NCI-H2107 (cell line): Measurements from ENCODE around the gene MSI2.

Experiments
- DNase-seq: peaks from one replicate; lab custom pipeline; 2025; lab: John Stamatoyannopoulos, UW

Gene MSI2

GRCh38 chr17:57440522-57441269, 184.4 kb downstream of the MSI2 start:
- DNase-seq: peak; percentile 68

DNA sequence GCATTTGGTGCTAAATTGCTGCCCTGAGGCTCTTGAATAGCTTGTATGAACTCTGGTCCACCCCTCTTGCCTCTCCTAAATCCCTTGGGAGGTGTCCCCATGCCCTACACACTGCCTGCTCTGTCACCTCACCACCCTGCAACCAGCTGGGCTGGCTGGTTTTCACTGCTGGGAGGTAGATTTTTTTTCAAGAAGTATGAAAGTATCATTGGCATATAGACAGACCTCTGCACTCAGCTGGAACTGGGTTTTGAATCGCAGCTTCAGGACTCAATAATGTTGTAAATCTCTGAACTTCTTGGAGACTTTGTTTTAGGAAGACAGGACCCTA, 184.9 kb downstream of the MSI2 start:
- no peak for DNase-seq

DNA sequence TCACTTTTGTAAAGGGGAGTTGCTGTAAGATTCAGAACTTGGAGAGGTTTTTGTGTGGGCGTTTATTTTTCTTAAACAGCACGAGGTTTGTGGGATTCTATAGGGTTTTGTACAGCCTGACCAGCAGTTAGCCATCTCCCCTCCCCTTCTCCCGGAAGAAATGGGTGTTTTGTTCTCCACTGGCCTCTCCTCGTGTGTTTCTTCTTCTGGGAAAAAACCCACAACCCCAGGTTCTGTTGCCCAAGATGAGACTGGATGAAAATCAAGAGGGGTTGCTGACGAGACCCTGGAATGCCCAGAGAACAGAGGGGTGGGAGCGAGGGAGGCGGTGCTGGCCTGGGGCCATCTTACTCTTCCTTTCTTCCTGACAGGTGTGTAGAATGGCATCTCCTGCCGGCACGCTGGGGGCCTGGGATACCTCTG, 186.1 kb downstream of the MSI2 start:
- DNase-seq: no peak

- no peak for DNase-seq
Measured at GRCh38 chr17:57442914-57443571, 186.7 kb downstream of the MSI2 start.

DNA sequence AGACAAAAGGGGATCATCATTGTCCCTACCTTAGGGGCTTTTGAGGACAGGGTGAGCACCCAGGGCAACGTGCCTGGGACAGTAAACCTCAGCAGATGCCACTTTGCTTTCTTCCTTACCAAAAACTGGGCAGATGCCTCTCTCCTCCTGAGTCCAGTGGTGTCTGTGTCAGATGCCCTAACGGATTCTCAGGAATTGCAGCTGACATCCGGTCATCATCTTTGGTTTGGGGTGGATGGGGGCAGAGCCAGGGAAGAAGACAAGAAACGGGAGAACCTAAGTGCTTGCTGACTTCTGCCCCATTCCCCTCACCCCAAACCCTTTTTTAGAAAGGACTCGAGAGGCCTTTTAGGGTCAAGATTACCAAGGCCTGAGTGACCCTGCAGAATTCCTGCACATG, 187.5 kb downstream of the MSI2 start:
- DNase-seq: no peak

DNA sequence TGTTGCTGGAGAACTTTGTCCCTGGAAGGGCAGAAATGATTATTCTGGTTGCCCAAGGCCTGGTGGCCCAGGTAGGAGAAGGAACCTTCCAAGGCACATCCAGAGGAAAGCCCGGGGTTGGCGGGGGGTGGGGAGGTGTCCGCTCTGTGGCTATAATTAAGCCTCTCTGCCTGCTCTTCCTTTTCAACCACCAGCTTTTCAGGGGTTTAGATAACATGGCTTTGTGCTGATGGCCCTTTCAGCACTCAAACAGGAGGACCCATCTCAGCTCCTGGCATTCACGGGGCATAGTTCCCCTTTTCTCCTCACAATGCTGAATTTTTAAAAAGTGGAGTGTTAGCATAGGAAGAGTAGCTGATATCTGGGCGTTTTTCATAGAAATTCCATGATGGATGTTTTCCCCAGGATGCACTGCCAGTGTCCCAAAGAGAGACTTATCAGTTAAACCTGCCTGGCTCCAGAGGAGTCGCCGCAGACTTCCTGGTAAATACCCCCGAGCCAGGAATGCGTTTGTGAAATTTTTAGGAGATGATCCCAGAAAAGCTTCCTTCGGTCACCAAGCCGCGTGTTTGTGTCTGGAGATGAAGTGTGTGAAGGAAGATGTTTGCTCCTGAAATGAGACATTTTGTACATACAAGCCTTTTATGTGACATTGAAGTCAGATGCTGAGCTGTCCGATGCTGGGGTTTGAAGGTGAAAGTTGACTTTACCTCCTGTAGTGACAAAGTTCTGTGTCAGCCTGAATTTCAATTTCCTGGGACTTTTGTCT, 188.5 kb downstream of the MSI2 start:
- no peak for DNase-seq

- no peak for DNase-seq
Measured at GRCh38 chr17:57445772-57446472, 189.6 kb downstream of the MSI2 start.

DNA sequence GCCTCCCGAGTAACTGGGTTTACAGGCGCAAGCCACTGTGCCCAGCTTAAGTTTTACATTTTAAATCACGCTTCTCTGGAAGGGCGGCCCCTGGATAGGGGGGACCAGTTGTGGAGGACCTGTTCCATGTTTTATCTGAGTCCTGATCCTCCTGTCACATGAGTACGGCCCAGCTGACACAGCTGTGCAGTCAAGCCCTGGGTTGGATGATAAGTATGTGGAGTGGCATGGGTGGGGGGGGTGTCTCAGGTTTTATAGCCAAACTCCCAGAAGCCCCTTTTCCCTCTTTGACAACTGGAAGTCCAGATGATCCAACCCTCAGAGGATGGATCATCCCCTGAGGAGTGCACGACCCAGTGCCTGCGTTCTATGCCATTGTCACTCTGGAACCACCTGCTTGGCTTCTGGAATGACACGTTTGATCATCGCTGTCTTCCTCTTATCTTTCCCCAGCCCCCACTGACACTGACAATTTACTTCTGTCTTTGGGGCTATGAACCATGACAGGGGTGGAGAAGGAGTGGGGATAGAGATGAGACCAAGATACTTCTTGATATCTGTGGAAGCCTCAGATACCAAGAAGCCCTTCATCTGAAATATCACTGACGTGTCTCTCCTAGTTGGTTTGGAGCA, 191.2 kb downstream of the MSI2 start:
- no peak for DNase-seq

DNA sequence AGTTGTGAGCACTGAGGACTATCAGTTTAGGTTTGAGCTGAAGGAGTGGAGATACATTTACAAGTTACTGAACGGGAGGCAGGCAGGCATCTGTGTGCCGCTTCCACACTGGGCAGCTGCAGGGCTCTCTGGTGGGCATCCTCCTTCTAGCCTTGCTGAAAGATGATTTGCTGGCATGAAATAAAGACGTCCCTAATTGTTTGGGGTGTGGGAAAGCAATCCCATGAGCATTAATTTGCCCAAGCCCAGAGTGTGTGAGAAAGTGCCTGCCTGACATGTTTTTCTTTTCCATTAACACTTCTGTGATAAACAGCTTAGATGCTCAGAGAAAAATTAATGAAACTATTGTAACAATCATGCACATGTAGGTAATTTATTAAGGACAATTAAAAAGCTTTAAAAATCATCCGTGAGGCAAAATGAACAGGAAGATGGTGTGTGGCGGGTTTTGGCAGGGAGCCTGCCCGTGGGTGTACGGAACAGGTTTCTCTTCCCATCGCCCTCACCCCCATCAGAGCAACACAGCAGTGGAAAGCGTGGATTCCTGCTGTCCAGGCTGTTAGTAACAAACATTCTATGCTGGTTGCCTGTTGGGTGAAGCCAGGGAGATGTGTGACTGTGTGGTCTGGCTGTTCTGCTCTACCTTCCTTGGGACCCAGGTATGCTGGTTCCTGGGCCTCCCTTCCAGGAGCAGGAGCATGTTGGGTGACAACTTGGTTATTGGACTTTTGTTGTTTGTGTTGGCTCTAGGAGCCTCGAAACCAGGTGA, 191.9 kb downstream of the MSI2 start:
- no peak for DNase-seq

- no peak for DNase-seq
Measured at GRCh38 chr17:57448759-57449283, 192.5 kb downstream of the MSI2 start.

- no peak for DNase-seq
Measured at GRCh38 chr17:57451191-57451590, 194.9 kb downstream of the MSI2 start.

- no peak for DNase-seq
Measured at GRCh38 chr17:57451643-57452042, 195.3 kb downstream of the MSI2 start.

DNA sequence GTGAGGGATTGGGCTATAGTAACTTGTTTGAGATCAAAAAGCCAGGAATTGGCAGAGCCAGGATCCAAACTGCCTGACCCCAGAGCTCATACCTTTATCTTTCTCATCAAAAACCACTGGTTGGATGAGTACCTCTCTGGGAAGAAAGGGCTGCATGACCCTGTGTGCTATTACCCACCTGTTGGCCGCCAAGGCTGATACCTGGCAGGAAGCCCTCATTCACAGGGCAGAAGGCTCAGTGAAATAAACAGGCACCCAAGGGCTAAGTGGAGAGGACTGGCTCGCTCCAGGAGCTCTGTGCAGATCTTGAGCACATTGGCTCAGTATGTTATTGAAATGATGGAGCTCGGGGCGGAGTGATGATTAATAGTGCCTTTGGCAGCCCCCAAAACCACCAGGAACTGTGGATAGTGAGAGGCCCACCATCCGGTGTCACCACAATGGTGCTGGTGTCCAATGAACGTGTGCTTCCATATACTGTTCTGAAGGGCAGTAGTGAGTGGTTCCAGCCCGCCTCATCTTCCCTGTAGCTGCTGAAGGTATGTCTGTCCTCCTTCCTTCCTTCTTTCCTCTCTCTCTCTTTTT, 197.6 kb downstream of the MSI2 start:
- DNase-seq: no peak

GRCh38 chr17:57454729-57455062, 198.4 kb downstream of the MSI2 start:
- no peak for DNase-seq

- peak; percentile 48 for DNase-seq
Measured at GRCh38 chr17:57455063-57455914, 199.0 kb downstream of the MSI2 start.

DNA sequence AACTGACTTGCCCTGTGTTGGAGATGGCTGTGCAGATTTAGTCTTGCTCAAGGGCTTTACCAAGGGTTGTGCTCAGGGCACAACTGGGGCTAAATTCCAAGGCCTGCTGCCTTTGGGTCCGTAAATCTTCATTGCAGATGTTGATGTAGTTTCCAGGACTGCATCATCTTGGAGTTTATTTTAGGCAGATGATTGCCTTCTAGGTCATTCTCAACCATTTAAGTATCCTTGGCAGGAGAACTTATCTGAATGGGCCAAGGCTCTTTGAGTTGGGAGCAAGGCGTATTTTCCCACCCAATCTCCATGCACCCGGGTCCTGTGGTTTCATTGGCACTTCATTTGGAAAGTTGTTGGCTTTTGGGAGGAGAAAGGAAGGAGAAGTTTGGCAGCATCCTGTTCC, 200.3 kb downstream of the MSI2 start:
- DNase-seq: no peak

DNA sequence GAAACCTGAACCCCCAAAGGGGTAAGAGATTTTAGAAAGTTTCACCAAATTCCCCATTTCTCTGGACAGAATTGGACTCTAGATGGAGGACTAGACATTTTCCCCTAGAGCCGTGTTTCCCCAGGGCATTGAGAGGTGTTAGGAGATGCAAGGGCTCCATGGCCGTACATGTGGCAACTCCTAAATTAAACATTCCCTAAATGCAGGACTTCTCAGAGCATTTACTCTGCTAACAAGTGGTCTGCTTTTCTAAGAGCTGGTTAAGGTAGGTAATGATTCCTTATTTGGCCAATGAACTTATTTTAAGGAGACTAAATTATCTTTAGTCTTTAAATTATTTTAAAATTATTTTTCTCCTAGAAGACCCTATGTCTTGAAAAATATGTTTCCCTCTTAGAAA, 200.9 kb downstream of the MSI2 start:
- DNase-seq: no peak

DNA sequence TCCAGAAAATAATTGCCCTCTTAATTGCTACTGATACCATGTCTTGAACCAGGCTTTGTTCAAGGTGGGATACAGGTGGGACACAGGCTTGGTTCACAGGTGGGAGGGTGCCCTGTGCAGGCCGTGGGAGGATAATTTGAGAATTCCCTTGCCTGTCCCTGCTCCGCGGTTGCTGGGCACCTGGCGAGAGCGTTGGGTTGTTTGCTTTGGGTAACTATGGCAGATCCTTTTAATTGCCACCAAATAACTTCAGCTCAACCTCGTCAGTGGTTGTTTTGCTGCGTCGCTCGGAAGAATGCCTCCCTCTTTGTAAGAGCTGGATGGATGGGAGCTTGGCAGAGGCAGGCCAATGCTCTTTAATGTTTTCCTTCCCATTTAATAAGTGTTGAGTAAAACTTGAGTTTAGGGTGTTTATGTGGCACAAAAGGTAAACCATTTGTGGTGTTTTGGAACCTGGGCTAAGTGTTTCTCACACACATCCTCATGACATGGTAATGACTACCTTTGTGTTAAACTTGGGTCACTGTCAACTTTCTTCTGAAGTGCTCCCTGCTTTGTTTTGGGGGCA, 202.5 kb downstream of the MSI2 start:
- no peak for DNase-seq

DNA sequence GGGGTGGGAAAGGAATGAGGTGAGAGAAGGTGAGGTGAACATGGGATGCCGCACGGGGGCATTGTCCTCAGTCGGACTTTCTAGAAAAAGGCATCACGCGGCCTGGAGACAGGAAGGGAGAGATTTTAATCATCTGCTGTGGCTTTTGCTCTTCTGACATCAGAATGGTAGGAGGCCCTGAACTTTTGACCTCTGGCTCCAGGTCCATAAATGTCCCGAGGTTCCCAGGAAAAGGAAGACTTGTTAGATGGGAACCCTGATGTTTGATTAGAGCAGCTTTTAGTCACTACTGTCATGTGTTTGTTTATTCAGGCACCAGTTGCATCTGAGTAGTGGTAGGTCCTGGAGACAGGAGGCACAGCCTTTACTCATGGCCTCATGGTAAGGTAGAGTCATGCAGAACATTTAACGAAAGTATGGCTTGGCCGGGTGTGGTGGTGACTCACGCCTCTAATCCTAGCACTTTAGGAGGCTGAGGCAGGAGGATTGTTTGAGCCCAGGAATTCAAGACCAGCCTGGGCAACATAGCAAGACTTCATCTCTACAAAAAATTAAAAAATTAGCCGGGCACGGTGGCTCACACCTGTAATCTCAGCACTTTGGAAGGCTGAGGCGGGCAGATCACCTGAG, 203.1 kb downstream of the MSI2 start:
- no peak for DNase-seq
